ENCODE results near the gene FTSJ3. TPM values are rescaled to one million over a fixed set of nuclear protein-coding genes. Genes with fewer than 3 reads are reported as not detected.

Gene FTSJ3
- total and polyA plus RNA-seq, 2 experiments from 2014 or later: 28.5 to 30.0 TPM

GRCh38 chr17:63832014-63832413, 4.6 kb upstream of the FTSJ3 start:
- no peak overlapping the region for H3K4me2 ChIP-seq
- H3K36me3 ChIP-seq (replicated peaks; ENCODE audit: insufficient read depth, low read depth): peaks cover 4% of the 10 kb centered on the region
- no peaks in the 10 kb centered on the region for H3K9me3 ChIP-seq (ENCODE audit: low read depth)
- no peaks in the 10 kb centered on the region for H3K9me2 ChIP-seq (replicated peaks; ENCODE audit: insufficient read depth)
- H3K27me3 ChIP-seq: no peaks in the 10 kb centered on the region
- H2AFZ ChIP-seq: no peak overlapping the region
- H3K27ac ChIP-seq: no peak overlapping the region
- H3K79me2 ChIP-seq: peaks cover 41% of the 10 kb centered on the region
- DNase-seq (ENCODE audit: low spot score): no peak
- peaks cover 12% of the 10 kb centered on the region for H3K4me1 ChIP-seq (ENCODE audit: insufficient read depth)
- H4K20me1 ChIP-seq (ENCODE audit: insufficient read depth, poor library complexity, severe bottlenecking): no peaks in the 10 kb centered on the region
- H3K4me3 ChIP-seq: no peak overlapping the region
- 94% methylated on average over 5 of the region's 5 CpGs for WGBS (ENCODE audit: low lambda C conversion rate, missing lambda C conversion rate)
- TF ChIP-seq EZH2phosphoT487 (IDR thresholded peaks at IDR 0.05; ENCODE audit: low read depth, severe bottlenecking, unreplicated experiment) (no peak), EZH2 (IDR thresholded peaks at IDR 0.05; ENCODE audit: borderline replicate concordance) (no peak), CTCF (IDR thresholded peaks at IDR 0.05; ENCODE audit: poor library complexity) (no peak)

- Histone ChIP-seq H3K4me1 (ENCODE audit: insufficient read depth) (peaks cover 12% of the 10 kb centered on the region), H3K27me3 (no peaks in the 10 kb centered on the region), H3K4me3 (no peak overlapping the region), H3K27ac (no peak overlapping the region), H3K9me2 (replicated peaks; ENCODE audit: insufficient read depth) (no peaks in the 10 kb centered on the region), H3K9me3 (ENCODE audit: low read depth) (no peaks in the 10 kb centered on the region), H3K4me2 (no peak overlapping the region), H3K36me3 (replicated peaks; ENCODE audit: insufficient read depth, low read depth) (peaks cover 4% of the 10 kb centered on the region), H3K79me2 (peaks cover 37% of the 10 kb centered on the region), H2AFZ (no peak overlapping the region), H4K20me1 (ENCODE audit: insufficient read depth, poor library complexity, severe bottlenecking) (no peaks in the 10 kb centered on the region)
- 99% methylated on average over 8 of the region's 8 CpGs for WGBS (ENCODE audit: low lambda C conversion rate, missing lambda C conversion rate)
- TF ChIP-seq EZH2 (IDR thresholded peaks at IDR 0.05; ENCODE audit: borderline replicate concordance) (no peak), EZH2phosphoT487 (IDR thresholded peaks at IDR 0.05; ENCODE audit: low read depth, severe bottlenecking, unreplicated experiment) (no peak), CTCF (IDR thresholded peaks at IDR 0.05; ENCODE audit: poor library complexity) (no peak)
- DNase-seq (ENCODE audit: low spot score): no peak
Observed at GRCh38 chr17:63831505-63831904, 4.0 kb upstream of the FTSJ3 start.

GRCh38 chr17:63830904-63831491, 3.5 kb upstream of the FTSJ3 start:
- peaks cover 38% of the 10 kb centered on the region for H3K79me2 ChIP-seq
- WGBS (ENCODE audit: low lambda C conversion rate, missing lambda C conversion rate): 94% methylated on average over 15 of the region's 15 CpGs
- H3K36me3 ChIP-seq (replicated peaks; ENCODE audit: insufficient read depth, low read depth): peaks cover 4% of the 10 kb centered on the region
- TF ChIP-seq EZH2 (IDR thresholded peaks at IDR 0.05; ENCODE audit: borderline replicate concordance) (no peak), EZH2phosphoT487 (IDR thresholded peaks at IDR 0.05; ENCODE audit: low read depth, severe bottlenecking, unreplicated experiment) (no peak), CTCF (IDR thresholded peaks at IDR 0.05; ENCODE audit: poor library complexity) (no peak)
- DNase-seq (ENCODE audit: low spot score): no peak
- H3K4me3 ChIP-seq: no peak overlapping the region
- H3K27me3 ChIP-seq: no peaks in the 10 kb centered on the region
- no peaks in the 10 kb centered on the region for H3K9me2 ChIP-seq (replicated peaks; ENCODE audit: insufficient read depth)
- no peaks in the 10 kb centered on the region for H3K9me3 ChIP-seq (ENCODE audit: low read depth)
- H3K27ac ChIP-seq: no peak overlapping the region
- no peak overlapping the region for H3K4me2 ChIP-seq
- H2AFZ ChIP-seq: no peak overlapping the region
- H4K20me1 ChIP-seq (ENCODE audit: insufficient read depth, poor library complexity, severe bottlenecking): no peaks in the 10 kb centered on the region
- peaks cover 15% of the 10 kb centered on the region for H3K4me1 ChIP-seq (ENCODE audit: insufficient read depth)
